ENCODE results near the gene SYNDIG1. TPM values are rescaled to one million over a fixed set of nuclear protein-coding genes. Genes with fewer than 3 reads are reported as not detected.

Gene SYNDIG1
- total and polyA plus RNA-seq, 2 of the 4 experiments (the other 2 are of a cell fraction) = not detected

DNA sequence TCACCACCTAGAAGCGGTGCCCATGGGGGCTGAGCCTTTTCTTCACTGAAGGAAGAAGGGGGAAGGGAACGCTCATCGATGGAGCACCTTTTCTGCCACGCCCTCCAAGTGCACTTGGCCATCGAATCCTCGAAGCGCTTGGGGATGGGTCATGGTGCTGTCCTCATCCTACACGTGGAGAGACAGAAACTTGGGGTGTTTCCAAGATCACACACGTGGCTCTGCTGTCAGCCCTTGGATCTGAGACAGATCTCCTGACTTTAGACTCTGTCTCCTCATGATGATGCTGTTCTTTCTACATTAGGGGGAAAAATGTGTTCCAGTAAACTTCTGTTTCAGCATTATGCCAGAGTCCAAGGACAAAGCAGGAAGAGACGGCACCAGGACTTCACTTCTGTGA is 78.5 kb downstream of the SYNDIG1 start:
- intact Hi-C loops (cut with micrococcal nuclease) (no loop called here), dilution Hi-C loops (cut with HindIII; ENCODE audit: low sequenced_read_pairs, unreplicated experiment) (no loop called here), in situ Hi-C loops (cut with MboI; ENCODE audit: low sequenced_read_pairs) (no loop called here)
- H4K8ac ChIP-seq (ENCODE audit: low read depth in 2 of 2, low read length in 2 of 2) = no peak overlapping the region
- POLR2A ChIA-PET (ENCODE audit: unreplicated experiment) = no interaction called here
- no peak overlapping the region for H4K91ac ChIP-seq (ENCODE audit: insufficient read depth, low read depth, low read length)
- H2BK120ac ChIP-seq (ENCODE audit: low read depth, low read length) = no peak overlapping the region
- WGBS, 2 experiments (ENCODE audit: extremely low coverage in 2 of 2, insufficient read length in 1 of 2) = 84% methylated on average over 5 of the region's 10 CpGs; no CpG with 5 or more reads in 1 of the 2 experiments
- no peak overlapping the region for H2AK9ac ChIP-seq (replicated peaks; ENCODE audit: low read depth, low read length, poor library complexity)
- no peak overlapping the region for H2AK5ac ChIP-seq (ENCODE audit: low read depth, low read length)
- DNase-seq (no peak), ATAC-seq (ENCODE audit: low read depth) (no peak)
- no peak overlapping the region for H2BK20ac ChIP-seq (ENCODE audit: low read depth, low read length)
- no peak overlapping the region for H2BK15ac ChIP-seq (ENCODE audit: low read depth, low read length)
- no peaks in the 10 kb centered on the region for H4K20me1 ChIP-seq (ENCODE audit: insufficient read depth, low read length)
- H3K9ac ChIP-seq (ENCODE audit: low read depth, low read length) = no peak overlapping the region
- no peaks in the 10 kb centered on the region for H3K27me3 ChIP-seq (ENCODE audit: control insufficient read depth, insufficient read depth, low read length)
- no peak overlapping the region for H3K4ac ChIP-seq (ENCODE audit: low read depth, low read length)
- no peak for TF ChIP-seq CHD1 (IDR thresholded peaks at IDR 0.05; ENCODE audit: low read depth, low read length)
- TF ChIP-seq, protein P1, sequence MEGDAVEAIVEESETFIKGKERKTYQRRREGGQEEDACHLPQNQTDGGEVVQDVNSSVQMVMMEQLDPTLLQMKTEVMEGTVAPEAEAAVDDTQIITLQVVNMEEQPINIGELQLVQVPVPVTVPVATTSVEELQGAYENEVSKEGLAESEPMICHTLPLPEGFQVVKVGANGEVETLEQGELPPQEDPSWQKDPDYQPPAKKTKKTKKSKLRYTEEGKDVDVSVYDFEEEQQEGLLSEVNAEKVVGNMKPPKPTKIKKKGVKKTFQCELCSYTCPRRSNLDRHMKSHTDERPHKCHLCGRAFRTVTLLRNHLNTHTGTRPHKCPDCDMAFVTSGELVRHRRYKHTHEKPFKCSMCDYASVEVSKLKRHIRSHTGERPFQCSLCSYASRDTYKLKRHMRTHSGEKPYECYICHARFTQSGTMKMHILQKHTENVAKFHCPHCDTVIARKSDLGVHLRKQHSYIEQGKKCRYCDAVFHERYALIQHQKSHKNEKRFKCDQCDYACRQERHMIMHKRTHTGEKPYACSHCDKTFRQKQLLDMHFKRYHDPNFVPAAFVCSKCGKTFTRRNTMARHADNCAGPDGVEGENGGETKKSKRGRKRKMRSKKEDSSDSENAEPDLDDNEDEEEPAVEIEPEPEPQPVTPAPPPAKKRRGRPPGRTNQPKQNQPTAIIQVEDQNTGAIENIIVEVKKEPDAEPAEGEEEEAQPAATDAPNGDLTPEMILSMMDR (conservative IDR thresholded peaks at IDR 0.05; ENCODE audit: low read depth, low read length) = no peak
- TF ChIP-seq RAD21 (IDR thresholded peaks at IDR 0.05; ENCODE audit: low read length) = no peak
- TF ChIP-seq BHLHE40 (IDR thresholded peaks at IDR 0.05; ENCODE audit: low read depth, low read length) = no peak
- no peak for TF ChIP-seq USF2 (IDR thresholded peaks at IDR 0.05; ENCODE audit: low read depth, low read length)
- no peak overlapping the region for H3K56ac ChIP-seq (ENCODE audit: extremely low read depth, insufficient read depth, low read length)
- no peak overlapping the region for H3K4me2 ChIP-seq (ENCODE audit: low read depth, low read length)
- H2BK5ac ChIP-seq (ENCODE audit: low read depth, low read length, poor library complexity, severe bottlenecking) = no peak overlapping the region
- H3K36me3 ChIP-seq (ENCODE audit: control insufficient read depth, insufficient read depth, low read length) = no peaks in the 10 kb centered on the region
- no TSS peak for BruUV-seq (replicated peaks)
- H4K5ac ChIP-seq (ENCODE audit: low read depth, low read length) = no peak overlapping the region
- no peaks in the 10 kb centered on the region for H3K9me3 ChIP-seq (ENCODE audit: control insufficient read depth, insufficient read depth, low read length)
- no peak overlapping the region for H3K14ac ChIP-seq (replicated peaks; ENCODE audit: low read depth, low read length)
- no peak overlapping the region for H3K23ac ChIP-seq (ENCODE audit: low read depth, low read length)
- no peak overlapping the region for H3K4me3 ChIP-seq (ENCODE audit: insufficient read depth, low read depth, low read length)
- H2AFZ ChIP-seq (replicated peaks; ENCODE audit: low read length, poor library complexity) = no peak overlapping the region
- no peak overlapping the region for H3K18ac ChIP-seq (ENCODE audit: low read depth, low read length)
- no peak overlapping the region for H3K27ac ChIP-seq (ENCODE audit: insufficient read depth, low read length)
- no peaks in the 10 kb centered on the region for H3K9me1 ChIP-seq (ENCODE audit: insufficient read depth, low read length)
- CTCF ChIA-PET = no interaction called here
- H3K4me1 ChIP-seq (ENCODE audit: control insufficient read depth, insufficient read depth, low read length) = no peaks in the 10 kb centered on the region
- no peaks in the 10 kb centered on the region for H3K79me1 ChIP-seq (ENCODE audit: low read depth in 1 of 2, low read length in 2 of 2)

Measured in IMR-90 (cell line).